GM19455 (cell line): ENCODE data around the gene LSP1.

Source experiments
- ATAC-seq: cut with Tn5 transposase; IDR thresholded peaks from one replicate; pipeline ENCODE4 v1.9.1; 2021; ENCODE audit not compliant: unreplicated experiment

Gene LSP1

DNA sequence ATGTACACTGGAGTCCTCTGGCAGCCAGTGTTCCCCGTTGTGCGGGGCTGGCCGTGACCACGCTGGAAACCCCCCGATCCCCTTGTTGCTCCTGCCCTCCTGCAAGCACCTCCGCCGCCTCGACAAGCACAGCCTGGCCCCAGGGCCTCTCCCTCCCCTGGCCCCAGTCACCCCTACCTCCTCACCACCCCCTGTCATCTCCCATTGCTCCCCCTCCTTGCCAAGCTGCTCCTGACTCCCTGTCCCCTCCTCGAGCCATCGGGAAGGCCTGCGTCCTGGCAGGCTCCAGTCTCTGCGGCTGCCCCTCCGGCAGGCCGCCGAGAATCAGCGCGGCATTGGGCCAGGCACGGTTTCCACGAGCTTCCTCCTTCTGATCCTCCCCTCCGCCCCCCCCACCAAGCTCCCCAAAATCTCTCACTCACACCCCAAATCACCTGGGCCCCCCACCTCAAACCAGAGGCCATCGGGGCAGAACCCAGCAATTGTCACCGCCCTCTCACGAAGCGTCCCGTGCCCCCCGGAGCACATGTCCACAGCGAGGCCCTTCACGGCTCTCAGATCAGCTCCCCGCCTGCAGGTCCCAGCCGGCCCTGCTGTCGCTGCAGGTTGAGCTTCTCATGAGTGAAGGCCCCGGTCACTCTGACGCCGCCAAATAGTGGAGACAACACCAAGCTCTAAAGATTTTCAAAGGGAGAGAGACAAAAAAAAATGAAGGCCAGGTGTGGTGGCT, 5.7 kb upstream of the LSP1 start:
- no peak for ATAC-seq

DNA sequence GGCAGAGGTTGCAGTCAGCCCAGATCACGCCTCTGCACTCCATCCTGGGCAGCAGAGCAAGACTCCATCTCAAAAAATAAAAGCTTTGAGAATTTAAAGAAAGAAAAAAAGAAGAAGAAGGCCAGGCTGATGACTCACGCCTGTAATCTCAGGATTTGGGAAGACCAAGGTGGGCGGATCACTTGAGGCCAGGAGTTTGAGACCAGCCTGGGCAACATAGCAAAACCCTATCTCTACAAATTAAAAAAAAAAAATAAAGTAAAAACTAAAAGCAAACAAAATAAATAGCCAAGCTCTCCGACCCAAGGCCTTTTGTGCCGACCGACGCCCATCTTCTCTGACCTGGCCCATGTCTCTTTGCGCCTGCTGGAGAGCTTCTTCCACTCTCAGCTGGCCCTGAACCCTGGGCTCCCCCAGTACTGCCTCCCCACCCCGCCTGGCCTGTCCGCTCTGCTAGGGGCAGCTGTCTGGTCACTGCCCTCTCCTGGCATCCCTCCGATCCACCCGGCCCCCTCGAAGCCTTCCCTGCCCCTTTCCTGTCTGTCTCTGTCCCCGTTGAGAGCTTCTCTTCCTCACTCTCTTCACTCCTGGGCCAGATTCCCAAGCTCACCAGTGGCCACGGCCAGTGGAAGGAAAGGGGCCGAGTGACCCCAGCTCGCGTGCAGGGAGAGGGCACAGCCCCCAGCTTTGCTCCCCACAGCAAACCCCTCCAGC, 4.8 kb upstream of the LSP1 start:
- no peak for ATAC-seq

DNA sequence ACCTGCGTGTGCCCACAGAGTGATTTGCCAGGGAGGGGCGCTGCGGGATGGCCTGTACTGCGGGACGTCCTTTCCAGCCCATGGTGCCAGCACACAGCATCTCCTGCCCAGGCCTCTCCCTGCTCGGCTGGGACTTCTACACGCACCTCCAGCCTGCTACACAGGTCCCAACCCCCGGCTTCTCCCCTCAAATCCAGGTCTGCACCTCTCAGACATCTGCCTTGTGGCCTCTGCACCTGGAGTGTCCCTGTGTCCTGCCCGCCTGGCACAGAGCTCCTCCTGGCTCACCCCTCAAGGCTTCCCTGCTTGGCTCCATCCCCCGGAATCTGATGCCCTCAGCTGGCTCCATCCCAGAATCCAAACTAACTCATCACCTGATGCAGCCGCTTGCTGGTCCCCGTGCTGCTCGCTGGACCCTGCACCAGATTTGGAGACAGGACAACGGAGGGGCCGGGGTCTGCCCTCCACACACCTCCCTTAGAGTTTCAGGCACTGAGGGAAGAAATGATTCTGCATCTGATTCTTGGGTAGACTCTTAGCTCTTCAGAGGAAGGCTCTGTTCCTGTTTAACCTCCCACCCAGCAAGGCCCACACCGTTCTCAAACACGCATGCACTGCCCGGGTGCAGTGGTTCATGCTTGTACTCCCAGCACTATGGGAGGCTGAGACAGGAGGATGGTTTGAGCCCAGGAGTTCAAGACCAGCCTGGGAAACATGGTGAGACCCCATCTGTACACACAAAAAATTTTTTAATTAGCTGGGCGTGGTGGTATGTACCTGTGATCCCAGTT, 4.0 kb upstream of the LSP1 start:
- no peak for ATAC-seq

DNA sequence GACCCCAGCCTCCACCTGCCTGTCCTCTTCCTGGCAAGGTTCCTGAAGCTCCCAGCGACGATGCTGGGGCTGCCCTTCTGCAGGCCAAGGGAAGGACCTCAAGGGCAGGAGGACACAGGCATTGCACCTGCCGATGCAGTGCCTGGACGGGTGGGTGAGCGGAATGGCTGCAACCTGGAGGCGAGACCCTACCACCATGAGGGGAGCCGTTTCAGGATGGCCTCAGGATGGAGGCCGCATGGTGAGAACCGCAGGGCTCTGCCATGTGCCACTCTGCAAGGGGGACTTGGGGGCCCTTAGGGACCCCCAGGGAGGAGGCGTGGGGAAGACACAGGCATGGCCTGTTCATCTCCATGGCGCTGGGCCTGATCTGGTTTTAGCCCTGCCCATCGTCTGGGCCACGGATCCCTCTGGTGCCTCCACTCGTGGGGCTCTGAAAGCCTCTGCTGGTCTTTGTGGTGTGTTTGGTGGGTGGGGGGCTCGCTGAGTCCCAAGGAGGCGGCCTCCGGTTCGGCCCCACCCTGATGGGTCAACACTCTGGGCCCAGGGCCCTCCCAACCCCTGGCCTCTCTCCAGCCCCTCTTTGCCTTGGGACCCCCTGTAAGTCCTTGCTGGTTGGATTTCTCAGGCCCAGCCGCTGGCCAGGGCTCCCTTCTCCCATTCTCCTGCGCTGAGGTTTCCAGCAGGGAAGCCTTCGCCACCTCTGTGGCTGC, 1.3 kb upstream of the LSP1 start:
- no peak for ATAC-seq

DNA sequence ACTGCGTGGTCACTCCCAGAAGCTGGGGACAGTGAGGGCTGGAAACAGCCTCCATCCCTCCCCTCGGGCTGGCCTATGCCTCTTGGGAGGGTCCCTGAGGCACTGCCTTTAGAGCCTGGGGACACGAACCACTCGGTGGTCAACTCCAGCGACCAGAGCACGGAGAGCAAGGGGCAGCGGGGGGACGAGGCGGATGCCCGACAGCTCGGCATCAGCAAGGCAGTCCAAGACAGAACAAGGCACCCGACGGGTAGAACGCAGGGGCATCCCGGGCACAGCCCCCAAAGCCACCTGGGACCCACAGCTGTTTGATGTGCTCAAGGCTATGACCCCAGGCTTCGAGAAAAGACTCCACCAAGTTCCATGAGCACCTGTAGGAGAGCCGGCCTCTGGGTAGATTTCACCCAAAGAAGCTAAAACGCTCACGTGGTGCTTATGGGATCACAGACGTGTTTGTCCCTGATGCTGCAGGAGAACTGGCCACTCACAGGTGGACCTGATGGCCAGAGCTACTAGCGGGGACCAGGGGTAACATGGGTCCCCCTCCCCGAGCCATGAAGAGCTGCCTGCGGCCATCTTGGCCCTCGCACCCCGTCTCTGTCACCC, 510 bp upstream of the LSP1 start:
- ATAC-seq: no peak

DNA sequence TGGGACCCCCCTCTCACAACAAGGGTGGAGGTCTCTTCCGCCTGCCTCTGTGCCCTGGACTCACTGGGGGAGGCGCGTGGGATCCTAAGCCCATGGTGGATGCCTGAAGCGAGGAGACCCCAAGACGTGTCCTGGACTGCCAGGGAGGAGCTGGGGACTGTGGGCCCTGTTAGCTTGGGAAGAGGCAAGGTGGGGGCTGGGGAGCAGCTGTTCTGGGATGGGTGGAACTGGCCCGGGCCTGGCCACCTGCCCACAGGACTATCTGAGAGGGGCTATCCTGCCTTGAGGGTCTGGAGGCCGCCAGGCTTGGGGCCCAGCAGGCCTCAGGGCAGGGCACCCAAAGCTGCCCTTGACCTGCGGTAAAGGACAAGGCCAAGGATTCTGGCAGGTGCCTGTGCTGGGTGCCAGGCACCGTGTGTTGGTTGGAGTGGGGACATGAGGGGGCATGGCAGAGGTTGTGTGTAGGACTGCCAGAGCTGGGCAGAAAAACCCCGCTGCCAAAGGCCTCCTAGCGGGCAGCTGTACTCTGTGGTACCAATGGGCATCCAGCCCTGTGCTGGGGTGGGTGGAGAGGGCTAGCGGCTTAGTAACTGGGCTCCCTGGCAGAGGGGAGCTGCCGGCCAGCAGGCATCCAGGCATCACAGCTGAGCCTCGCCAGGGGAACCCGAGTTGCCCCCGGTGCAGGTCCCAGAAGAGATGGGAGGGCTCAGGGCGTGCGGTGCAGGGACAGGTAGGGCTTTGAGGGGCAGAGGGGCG, 670 bp downstream of the LSP1 start:
- ATAC-seq: no peak

DNA sequence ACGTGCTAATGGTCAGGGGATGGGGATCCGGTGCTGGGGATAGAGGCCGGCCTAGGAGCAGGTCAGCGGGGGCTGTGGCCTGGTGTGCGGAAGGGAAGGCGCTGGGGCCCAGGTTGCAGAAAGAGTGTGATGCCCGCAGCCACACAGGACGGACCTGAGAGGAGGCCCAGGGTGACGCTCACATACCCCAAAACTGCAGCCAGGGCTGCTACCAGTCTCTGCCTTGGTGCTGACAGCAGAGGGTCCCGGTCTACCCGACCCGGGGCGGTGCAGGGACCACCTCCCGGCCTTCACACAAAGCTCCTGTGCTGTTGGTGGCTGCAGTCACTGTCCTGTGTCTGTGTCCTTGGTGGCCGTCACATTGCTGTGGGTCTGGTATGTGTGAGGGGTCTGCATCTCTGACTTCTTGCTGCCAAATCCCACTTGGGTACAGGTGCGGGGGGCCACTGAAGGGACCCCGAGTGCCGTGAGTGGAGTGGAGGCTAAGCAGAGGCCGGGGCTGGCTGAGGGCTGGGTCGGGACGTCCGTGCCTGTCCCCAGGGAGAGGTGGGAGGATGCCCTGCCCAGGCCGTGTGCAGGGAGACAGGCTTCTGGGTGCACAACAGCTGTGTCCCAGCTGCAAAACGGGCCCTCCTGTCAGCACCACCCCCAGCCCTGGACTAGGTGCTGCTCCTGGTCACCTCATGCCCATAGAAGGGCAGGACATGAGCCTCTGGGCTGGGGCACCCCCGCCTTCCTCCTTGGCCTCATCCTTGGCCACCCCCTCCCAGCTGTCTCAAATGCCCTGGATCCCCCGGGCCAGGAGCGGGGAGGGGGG, 1.5 kb downstream of the LSP1 start:
- ATAC-seq: peak; percentile 26

DNA sequence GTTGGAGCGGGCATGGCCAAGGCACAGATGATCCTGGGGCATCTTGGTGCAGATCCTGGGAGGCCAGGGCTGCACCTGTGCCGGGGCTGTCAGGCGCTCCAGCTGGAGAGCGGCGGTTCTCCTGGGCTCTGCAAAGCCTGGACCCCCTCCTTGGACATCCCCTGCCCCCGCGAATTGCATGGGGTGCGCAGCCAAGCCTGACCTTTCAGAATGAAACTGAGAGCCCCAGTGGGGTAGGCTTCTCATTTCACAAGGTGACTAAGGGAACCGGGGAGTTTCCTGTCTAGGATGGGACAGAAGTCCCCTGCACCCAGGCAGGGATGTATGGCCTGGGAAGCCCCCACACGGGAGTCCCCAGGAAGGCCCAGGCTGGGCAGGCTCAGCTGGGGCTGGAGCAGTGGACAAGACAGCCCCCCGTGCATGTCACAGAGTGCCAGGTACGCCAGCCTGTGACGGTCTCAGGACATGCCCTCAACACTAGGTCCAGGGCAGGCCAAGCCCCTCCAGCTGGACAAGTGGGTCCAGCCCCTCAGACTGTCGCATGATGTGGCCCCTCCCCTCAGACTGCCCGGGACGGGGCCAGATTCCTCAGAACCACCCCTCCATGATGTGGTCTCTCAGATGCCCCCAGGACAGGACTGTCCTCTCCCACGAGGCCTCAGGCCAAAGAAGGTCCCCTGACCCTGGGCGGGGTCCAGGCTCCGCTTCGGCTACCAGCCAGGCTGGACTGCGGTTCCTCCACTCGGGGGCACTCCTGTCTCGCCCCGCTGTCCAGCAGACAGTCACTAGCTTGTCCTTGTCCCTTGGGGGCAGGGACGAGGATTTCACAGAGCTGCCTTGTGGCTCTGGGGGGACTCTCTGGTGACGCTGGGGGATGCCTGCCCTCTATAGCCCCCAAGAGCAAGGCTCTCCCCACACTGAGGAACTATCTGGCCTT, 2.3 kb downstream of the LSP1 start:
- peak; percentile 39 for ATAC-seq

DNA sequence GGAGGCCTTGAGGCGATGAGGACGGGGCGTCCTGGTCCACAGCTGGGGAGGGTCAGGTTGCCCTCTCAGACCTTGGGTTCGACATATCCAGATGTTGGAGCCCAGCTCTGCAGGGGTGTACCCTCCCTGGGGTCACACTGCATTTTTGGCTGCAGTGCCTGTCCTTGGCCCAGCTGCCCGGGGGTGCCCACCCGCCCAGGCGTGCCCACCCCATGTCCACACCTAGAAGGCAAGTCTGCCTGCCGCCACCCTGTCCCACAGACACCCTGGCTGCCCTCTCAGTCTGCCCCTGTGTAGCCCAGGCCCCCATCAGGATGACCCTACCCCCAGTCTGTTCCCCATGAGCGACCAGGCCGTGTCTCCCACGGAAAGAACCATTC, 3.0 kb downstream of the LSP1 start:
- no peak for ATAC-seq

DNA sequence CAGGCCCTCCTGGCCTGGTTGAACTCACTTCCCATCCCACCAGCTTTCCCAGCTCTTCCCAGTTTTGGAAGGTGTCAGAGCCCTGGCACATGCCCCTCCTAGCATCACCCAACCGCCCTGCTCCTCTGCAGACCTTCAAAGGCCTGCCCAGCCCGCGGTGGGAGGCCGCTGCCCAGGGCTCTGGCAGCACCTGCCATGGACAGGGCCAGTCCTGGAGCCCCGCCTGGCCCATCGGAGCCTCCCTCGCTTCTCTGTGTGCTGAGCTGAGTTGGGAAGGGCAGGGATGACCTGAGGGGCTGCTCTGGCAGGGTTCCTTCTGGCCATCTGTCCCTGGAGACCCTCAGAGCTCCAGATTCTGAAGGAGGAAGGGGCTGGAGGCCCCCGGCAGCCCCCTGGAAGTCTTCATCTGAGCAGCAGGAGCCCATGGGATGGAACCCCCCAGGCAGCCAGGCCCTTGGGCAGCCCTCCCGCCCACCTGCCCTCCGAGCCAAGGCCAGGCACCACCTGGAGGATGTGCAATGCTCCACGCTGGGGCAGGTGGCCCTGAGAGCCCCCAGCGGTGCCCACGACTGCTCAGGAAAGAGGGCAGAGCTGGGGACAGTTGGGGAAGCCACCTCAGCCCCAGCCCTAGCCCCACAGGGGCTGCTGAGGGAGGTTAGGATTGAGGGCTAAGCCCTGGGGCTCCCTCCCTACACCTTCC, 3.6 kb downstream of the LSP1 start:
- ATAC-seq: no peak

DNA sequence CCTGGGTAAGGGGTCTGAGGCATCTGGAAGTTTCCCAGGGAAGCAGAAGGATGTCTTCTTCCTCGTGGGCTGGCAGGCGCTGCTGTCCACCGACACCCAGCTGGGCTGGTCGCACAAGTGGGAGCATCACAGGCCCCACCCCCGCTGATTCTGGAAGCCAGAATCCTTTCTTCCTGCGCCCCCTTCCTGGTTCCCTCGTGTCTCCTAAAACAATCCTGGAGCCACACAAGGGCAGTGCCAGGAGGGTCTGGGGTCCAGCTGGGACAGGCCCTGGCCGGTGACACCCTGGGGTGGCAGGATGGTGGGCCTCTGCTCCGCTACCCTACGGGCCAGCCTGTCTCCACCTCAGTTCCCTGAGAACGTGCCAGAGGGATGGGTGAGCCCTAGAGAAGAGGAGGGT, 4.2 kb downstream of the LSP1 start:
- no peak for ATAC-seq

DNA sequence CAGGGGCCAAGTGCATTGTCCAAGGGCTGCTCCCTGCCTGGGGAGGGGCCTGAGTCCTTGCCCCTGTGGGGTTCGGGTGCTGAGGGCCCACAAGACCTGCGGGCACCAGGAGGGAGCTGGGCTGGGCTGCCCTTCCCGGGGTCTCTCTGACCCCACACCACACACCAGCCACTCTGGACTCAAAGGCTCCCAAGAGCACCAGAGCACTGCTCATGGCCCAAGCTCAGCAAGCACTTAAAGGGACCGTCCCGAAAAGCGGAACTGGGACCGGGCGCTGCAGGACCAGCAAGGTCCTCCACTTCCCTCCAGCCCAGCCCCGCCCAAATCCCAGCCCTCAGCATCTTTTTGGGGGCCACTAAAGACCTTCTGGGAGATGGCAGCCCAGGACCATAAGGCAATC, 5.3 kb downstream of the LSP1 start:
- ATAC-seq: no peak

DNA sequence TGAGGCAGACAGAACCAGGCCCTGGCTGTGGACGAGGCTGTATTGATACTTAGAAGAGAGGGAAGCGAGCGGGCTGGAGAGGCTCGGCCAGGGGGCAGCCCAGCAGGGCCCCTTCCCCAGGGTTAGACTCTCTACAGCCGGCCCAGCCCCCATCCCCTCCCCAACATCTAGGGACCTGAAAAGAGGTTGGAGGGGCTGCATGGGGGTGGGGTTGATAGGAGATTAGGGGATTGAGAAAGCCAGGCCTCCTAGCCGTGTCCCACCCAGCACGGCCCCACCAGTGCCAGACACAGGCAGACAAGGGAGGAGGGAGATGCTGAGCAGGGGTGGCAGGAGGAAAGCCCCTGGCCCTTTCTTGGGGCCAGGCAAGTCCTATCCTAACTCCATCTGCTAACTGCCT, 5.7 kb downstream of the LSP1 start:
- ATAC-seq: no peak

DNA sequence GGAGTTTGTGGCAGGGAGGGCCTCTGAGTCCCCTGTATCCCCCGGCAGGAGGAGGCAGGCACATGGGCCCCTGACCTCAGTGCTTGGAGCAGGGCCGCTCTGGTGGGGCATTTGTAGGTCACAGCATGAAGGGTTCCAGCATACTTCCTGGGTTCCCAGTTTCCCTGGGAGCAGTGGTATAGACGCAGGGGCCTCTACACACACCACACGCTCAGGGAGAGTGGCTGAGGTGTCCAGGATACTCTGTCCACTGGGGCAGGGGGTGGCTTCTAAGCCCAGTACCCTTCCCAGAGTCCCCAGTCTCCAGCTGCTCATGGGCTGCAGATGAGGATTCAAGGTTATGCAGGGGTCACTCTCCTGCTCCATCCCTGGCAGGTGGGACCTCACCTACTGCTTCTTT, 6.1 kb downstream of the LSP1 start:
- no peak for ATAC-seq

DNA sequence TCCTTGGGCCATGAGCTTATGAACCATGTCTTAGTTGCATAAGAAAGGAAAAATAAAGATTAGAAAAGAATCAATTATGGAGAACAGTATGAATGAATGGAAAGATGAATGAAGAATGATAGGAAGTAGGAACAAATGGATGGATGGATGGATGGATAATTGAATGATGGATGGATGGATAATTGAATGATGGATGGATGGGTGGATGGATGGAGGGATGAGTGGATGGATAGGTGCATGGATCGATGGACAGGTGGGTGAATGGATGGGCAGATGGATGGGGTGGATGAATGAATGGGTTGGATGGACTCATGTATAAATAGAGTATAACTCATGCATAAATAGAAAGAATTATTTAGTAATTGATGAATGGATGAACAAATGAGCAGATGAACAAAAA, 7.2 kb downstream of the LSP1 start:
- no peak for ATAC-seq

DNA sequence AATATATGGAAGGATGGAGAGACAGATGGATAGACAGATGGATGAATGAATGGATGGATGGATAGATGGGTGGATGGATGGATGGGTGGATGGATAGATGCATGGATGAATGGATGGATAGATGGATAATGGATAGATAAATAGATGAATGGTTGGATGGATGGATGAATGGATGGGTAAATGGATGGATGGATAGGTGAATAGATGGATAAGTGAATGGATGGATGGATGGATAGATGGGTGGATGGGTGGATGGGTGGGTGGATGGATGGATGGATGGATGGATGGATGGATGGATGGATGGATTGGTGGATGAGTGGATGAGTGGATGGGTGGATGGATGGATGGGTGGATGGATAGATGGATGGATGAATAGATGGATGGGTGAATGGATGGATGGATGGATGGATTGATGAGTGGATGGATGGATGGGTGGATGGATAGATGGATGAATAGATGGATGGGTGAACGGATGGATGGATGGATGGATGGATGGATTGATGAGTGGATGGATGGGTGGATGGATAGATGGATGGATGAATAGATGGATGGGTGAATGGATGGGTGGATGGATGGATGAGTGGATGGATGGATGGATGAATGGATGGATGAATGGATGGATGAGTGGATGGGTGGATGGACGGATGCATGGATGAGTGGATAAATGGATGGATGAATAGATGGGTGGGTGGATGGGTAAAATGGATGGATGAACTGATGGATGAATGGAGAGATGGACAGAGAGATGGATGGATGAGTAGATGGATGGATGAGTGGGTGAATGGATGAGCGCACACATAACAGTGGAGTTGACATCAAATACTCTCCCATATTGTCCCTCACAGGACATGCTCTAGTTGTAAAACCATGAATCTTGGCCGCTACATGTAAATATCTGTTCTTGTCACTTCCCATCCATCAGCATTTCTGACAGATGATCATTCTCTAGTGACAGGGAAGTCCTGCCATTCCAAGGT, 8.8 kb downstream of the LSP1 start:
- no peak for ATAC-seq
